Heart left ventricle (tissue), 16 donors: Measurements from ENCODE around the gene STS. TPM values are rescaled to one million over a fixed set of nuclear protein-coding genes. Genes with fewer than 3 reads are reported as not detected.

Experiments
- ATAC-seq, 4 donors: fragments of 200-7000 bp; cut with Tn5 transposase; one replicate each; pipeline ENCODE4 v1.9.1; 2020 to 2022; ENCODE audit warnings: moderate library complexity in 4 of 4, mild to moderate bottlenecking in 3 of 4, moderate number of reproducible peaks in 1 of 4
- DNase-seq, 5 donors: peaks; one replicate each; pipeline ENCODE4 v3.0.0-alpha.2; 2020
- H3K27ac ChIP-seq, 12 donors: fragments of 200-600 bp; sonication (generic) in 4 of 12; one replicate each; pipeline versions ENCODE4 v1.5.0 to v1.8.0; 2016 to 2022; ENCODE audit warnings: mild to moderate bottlenecking in 2 of 12
- H3K27me3 ChIP-seq, 9 donors: fragments of 200-600 bp; sonication (generic) in 2 of 9; one replicate each; pipeline versions ENCODE4 v1.5.1 to v1.8.0; 2016 to 2022; ENCODE audit warnings: mild to moderate bottlenecking in 3 of 9
- H3K36me3 ChIP-seq, 9 donors: fragments of 200-600 bp; sonication (generic) in 2 of 9; one replicate each; pipeline versions ENCODE4 v1.5.0 to v1.8.0; 2018 to 2022; ENCODE audit warnings: mild to moderate bottlenecking in 2 of 9
- H3K4me1 ChIP-seq, 12 donors: fragments of 200-600 bp; sonication (generic) in 4 of 12; one replicate each; pipeline versions ENCODE4 v1.5.0 to v1.8.0; 2016 to 2022; ENCODE audit warnings: mild to moderate bottlenecking in 3 of 12
- H3K4me3 ChIP-seq, 12 donors: fragments of 200-600 bp; sonication (generic) in 4 of 12; one replicate each; pipeline versions ENCODE4 v1.5.0 to v1.8.0; 2017 to 2022; ENCODE audit warnings: mild to moderate bottlenecking in 9 of 12, moderate library complexity in 4 of 12
- H3K9me3 ChIP-seq, 12 donors: fragments of 200-600 bp; sonication (generic) in 4 of 12; one replicate each; pipeline versions ENCODE4 v1.5.0 to v1.8.0; 2016 to 2022; ENCODE audit warnings: mild to moderate bottlenecking in 1 of 12
- CTCF ChIP-seq, 12 donors: fragments of 200-600 bp; sonication (generic) in 4 of 12; IDR thresholded peaks; one replicate each; pipeline versions ENCODE4 v1.5.0 to v1.8.0; 2018 to 2022; ENCODE audit warnings: antibody characterized with exemption in 12 of 12, mild to moderate bottlenecking in 5 of 12
- POLR2A ChIP-seq, 2 donors: fragments of 450-650 bp; IDR thresholded peaks; one replicate each; pipeline ENCODE4 v1.6.1; 2017; ENCODE audit warnings: antibody characterized with exemption in 2 of 2, mild to moderate bottlenecking in 2 of 2, moderate library complexity in 2 of 2
- WGBS, 4 donors: extraction: QIAGEN DNeasy Blood & Tissue Kit in 2 of 4; methylation state at CpG; one replicate each; pipeline versions ENCODE4 v1.1.5 to v1.1.7; 2013 to 2018; 5-methylcytosine and 5-hydroxymethylcytosine counted together
- intact Hi-C, 10 donors: fragments of 100-400 bp; cut with DNase I; formaldehyde crosslinking; loops; one replicate each; pipeline versions ENCODE4 v1.11.1 to v1.14.2; 2022
- long read RNA-seq, 3 donors: library from polyadenylated mRNA; unstranded; transcript quantifications; one replicate each; pipeline ENCODE4 v2.0.0, GENCODE V29; 2020 to 2021
- polyA plus RNA-seq, 2 donors: library from polyadenylated mRNA; stranded (reverse); fragments of 200-250 nt; gene quantifications; one replicate each; pipeline ENCODE4 v1.2.3, GENCODE V29; 2013
- total RNA-seq, 9 donors: library from RNA; depleted of rRNA in 2 of 9; stranded (reverse); fragments of >200 nt in 2 of 9; fragmentation: NEBNext Ultra II Directional in 3 of 9; extraction: Animal tissue kit (Norgen Biotek cat#: 25700) in 3 of 9; gene quantifications; one replicate each; pipeline versions ENCODE4 v1.1.0 to v1.2.4, GENCODE V29; 2016 to 2023
- donor health status: ischemic (EF 13 %, LVEDD 7.1; RV severe dilation, severe dysfunction).
- donor health status: healthy with polysubstance abuse.
- donor health status: DM: no; HTN: yes; CAD: no.
- donor health status: DM: no; HTN: no; CAD: no.
- donor health status: ischemic (EF 25% LVEDD 6.9; RV normal size, moderate dysfunction).
- donor health status: ischemic (EF 25% LVEDD 5.7; RV mildly dilated, moderate dysfunction).
- donor health status: healthy.
- donor health status: DM: yes; HTN: yes; CAD: no.
- donor health status: ischemic (EF 35%, LVEDD 5.7; RV mildly dilated, moderate dysfunction).
- donor health status: nonischemic (EF 11% LVEDD 7.7; RV severe dilation, severe dysfunction).
- donor health status: DM: yes; HTN: yes; CAD: no.
- donor health status: PGD.
- donor health status: ischemic (EF 29% LVEDD 5.4; RV normal size, mild dysfunction).
- donor health status: nonischemic (EF 23%, LVEDD 6.1; RV moderate dilation, normal function).

The STS gene
- total RNA-seq (1 to 10 TPM; 4.9 to 8.6 (median 6.4) TPM), polyA plus RNA-seq (1 to 10 TPM; 1.2 to 4.2 TPM)
- long read RNA-seq, donor 1, partial matches to known transcripts = 0 of 1 reads
- long read RNA-seq, donor 1, other reads (novel, unspliced or antisense) = 1 of 1 reads
- long read RNA-seq, donor 2, partial matches to known transcripts = 6 of 9 reads
- long read RNA-seq, donor 2, other reads (novel, unspliced or antisense) = 3 of 9 reads
- long read RNA-seq, donor 3, partial matches to known transcripts = 4 of 7 reads
- long read RNA-seq, donor 3, other reads (novel, unspliced or antisense) = 3 of 7 reads

DNA sequence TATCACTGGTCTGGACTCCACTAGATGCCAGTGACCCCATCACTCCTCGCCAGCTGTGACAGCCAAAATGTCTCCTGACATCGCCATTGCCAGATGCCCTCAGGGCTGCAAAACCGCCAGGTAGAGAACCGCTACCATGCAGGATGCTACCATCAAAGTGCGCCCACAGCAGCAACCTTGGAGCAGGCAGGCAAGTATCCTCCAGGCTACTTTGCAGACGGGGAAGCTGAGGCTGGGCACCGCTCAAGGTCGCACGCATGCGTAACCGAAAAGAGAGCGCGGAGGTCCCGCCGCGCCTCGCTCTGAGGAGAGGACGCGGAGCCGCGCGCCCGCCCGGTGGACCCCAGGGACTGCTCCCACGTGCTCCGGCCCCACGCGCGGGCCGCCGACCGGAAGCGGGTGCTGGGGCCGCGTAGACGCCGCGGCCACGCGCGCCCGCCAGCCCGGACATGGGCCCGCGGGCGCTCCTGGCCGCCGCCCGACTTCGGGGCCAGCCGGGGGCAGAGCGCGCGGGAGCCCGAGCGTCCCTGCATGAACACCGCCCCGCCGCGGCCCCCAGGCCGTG lies at the start of gene STS:
Gene STS (plus strand): TSS at position 300 of the 565 bp plus-strand sequence. CDS start 105,488 bp downstream, outside the sequence.
- 0% methylated on average over 2 to 61 of the region's 61 CpGs for WGBS, 4 donors
- Histone ChIP-seq H3K9me3 (no peaks in the 10 kb centered on the region), H3K27ac (peak within 1 kb of the TSS; percentile 79 to 95 (median 89)), H3K27me3 (no peaks in the 10 kb centered on the region), H3K36me3 (no peaks in the 10 kb centered on the region), H3K4me3 (peak within 1 kb of the TSS; percentile 60 to 97 (median 78)), H3K4me1 (peaks cover 0 to 24% (median 3%) of the 10 kb centered on the region in 12 donors)
- DNase-seq (peak; percentile 27 to 79 (median 60)), ATAC-seq (peak; percentile 9 to 81 (median 68))
- TF ChIP-seq POLR2A (IDR thresholded peaks at IDR 0.05) = no peak
- intact Hi-C loops = no loop called here

DNA sequence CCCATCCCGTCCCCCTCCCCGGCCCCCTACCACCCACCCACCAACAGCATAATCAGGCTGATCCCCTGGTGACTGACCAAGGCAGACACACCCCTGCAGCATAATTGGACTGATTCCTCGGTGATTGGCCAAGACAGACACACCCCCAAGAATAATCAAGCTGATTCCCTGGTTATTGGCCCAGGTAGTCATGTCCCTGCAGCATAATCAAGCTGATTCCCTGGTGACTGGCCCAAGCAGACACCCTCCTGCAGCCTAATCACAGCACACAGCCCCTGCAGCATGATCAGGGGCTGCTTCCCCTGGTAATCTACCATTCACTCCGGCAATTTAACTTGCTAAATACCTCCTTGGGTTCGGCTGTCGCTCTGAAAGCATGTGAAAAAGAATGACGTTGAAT lies 47.5 kb upstream of the STS start:
- 78 to 91% (median 86%) methylated on average over 4 to 7 of the region's 7 CpGs for WGBS, 4 donors
- H3K4me1 ChIP-seq = no peaks in the 10 kb centered on the region
- no peak overlapping the region for H3K4me3 ChIP-seq
- no peak overlapping the region for H3K27ac ChIP-seq
- peaks cover 0 to 18% (median 3%) of the 10 kb centered on the region in 9 donors for H3K36me3 ChIP-seq
- no peaks in the 10 kb centered on the region for H3K27me3 ChIP-seq
- intact Hi-C loops = no loop called here
- DNase-seq (no peak), ATAC-seq (no peak)
- H3K9me3 ChIP-seq = no peaks in the 10 kb centered on the region
- TF ChIP-seq POLR2A (IDR thresholded peaks at IDR 0.05) (no peak), CTCF (IDR thresholded peaks at IDR 0.05) (no peak)

- H3K4me3 ChIP-seq = no peak overlapping the region
- H3K27me3 ChIP-seq = no peaks in the 10 kb centered on the region
- WGBS, 4 donors = 56 to 93% (median 89%) methylated on average over 3 of the region's 3 CpGs
- H3K27ac ChIP-seq = no peak overlapping the region
- intact Hi-C loops = no loop called here
- no peak for TF ChIP-seq CTCF (IDR thresholded peaks at IDR 0.05)
- TF ChIP-seq POLR2A (IDR thresholded peaks at IDR 0.05) = no peak
- DNase-seq (no peak), ATAC-seq (no peak)
- H3K9me3 ChIP-seq = no peaks in the 10 kb centered on the region
- peaks cover 0 to 26% (median 3%) of the 10 kb centered on the region in 9 donors for H3K36me3 ChIP-seq
- H3K4me1 ChIP-seq = no peaks in the 10 kb centered on the region
Observed at GRCh38 chrX:7102119-7102518, 45.4 kb upstream of the STS start.

DNA sequence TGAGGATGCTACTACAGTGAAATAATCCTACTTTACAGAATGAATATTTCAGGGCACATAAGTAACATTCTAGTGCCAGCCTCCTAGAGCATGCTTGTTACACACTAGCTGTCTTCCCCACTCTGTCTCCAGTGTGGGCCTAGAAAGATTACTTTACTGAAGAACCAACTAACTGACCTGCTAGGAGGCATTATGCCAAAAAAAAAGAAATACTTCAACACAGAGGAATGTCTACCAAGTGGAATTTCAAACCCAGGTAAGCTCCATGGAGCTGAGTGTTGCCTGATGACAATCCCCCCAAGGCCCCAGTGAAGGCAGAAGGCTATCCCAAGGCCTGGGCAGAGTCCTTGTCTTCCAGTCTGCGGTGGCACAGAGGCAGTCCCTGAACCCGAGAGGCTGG lies 40.9 kb upstream of the STS start:
- Histone ChIP-seq H3K4me1 (peaks cover 0 to 19% (median 8%) of the 10 kb centered on the region in 12 donors), H3K9me3 (no peaks in the 10 kb centered on the region), H3K27me3 (no peaks in the 10 kb centered on the region), H3K27ac (no peak overlapping the region), H3K36me3 (peaks cover 0 to 18% (median 3%) of the 10 kb centered on the region in 9 donors), H3K4me3 (no peak overlapping the region)
- WGBS, 4 donors = 92 to 100% (median 96%) methylated on average over 2 of the region's 2 CpGs
- no peak for DNase-seq
- intact Hi-C loops = no loop called here
- ATAC-seq = no peak
- TF ChIP-seq POLR2A (IDR thresholded peaks at IDR 0.05) (no peak), CTCF (IDR thresholded peaks at IDR 0.05) (no peak)
